A673 (cell line): Measurements from ENCODE around the gene IQGAP3. TPM values are rescaled to one million over a fixed set of nuclear protein-coding genes. Genes with fewer than 3 reads are reported as not detected.
A peak's percentile ranks its signal among the peaks of the same experiment; 100 is the strongest.
"Not testable (repeated sequence)": the region's sequence is repeated elsewhere in the genome, so short reads cannot be mapped to it uniquely, and the experiment has no call there.

ENCODE experiments used
- BruUV-seq: library from RNA; stranded (reverse); fragments of 400-500 nt; replicated peaks from 2 replicates; lab custom pipeline; 2021; lab: Mats Ljungman, UMichigan
- CTCF ChIA-PET: fragments of 300-600 bp; sonication (Branson Sonifier 250); formaldehyde crosslinking; loops from one replicate; lab custom pipeline; 2022; ENCODE audit warnings: antibody characterized with exemption; lab: Charles Lee
- POLR2A ChIA-PET: fragments of 300-600 bp; sonication (Branson Sonifier 250); formaldehyde crosslinking; loops from one replicate; lab custom pipeline; 2022; ENCODE audit warnings: antibody characterized with exemption; ENCODE audit not compliant: low non-redundant PET; lab: Charles Lee
- DNase-seq: peaks from one replicate; pipeline ENCODE4 v3.0.0-alpha.2; 2015; ENCODE audit warnings: low spot score
- H3K27ac ChIP-seq: fragments of 200-600 bp; sonication (generic); 2 replicates; pipeline ENCODE4 v1.5.1; 2016; ENCODE audit warnings: mixed run types, low read depth, mild to moderate bottlenecking, mixed read lengths, antibody characterized with exemption, low read length; ENCODE audit not compliant: poor library complexity, severe bottlenecking
- H3K27me3 ChIP-seq: fragments of 200-600 bp; sonication (generic); replicated peaks from 2 replicates; pipeline ENCODE4 v1.6.1; 2017; ENCODE audit warnings: mixed run types, low read depth, mild to moderate bottlenecking, mixed read lengths, antibody characterized with exemption, low read length; ENCODE audit not compliant: insufficient read depth, poor library complexity
- H3K36me3 ChIP-seq: fragments of 200-600 bp; sonication (generic); 2 replicates; pipeline ENCODE4 v1.6.1; 2016; ENCODE audit warnings: mixed run types, mild to moderate bottlenecking, mixed read lengths, antibody characterized with exemption, low read length; ENCODE audit not compliant: insufficient read depth, poor library complexity, severe bottlenecking
- H3K4me1 ChIP-seq: fragments of 200-600 bp; sonication (generic); 2 replicates; pipeline ENCODE4 v1.6.1; 2017; ENCODE audit warnings: mixed run types, mild to moderate bottlenecking, mixed read lengths, antibody characterized with exemption, low read length; ENCODE audit not compliant: insufficient read depth, poor library complexity, severe bottlenecking
- H3K4me3 ChIP-seq: fragments of 200-600 bp; sonication (generic); 2 replicates; pipeline ENCODE4 v1.5.1; 2016; ENCODE audit warnings: low read depth, mixed run types, mild to moderate bottlenecking, mixed read lengths, low read length; ENCODE audit not compliant: poor library complexity, severe bottlenecking
- H3K9me3 ChIP-seq: fragments of 200-600 bp; sonication (generic); 2 replicates; pipeline ENCODE4 v1.6.1; 2016; ENCODE audit warnings: mixed run types, low read depth, mild to moderate bottlenecking, mixed read lengths, antibody characterized with exemption, low read length; ENCODE audit not compliant: poor library complexity, severe bottlenecking
- CTCF ChIP-seq: fragments of 300-800, 200-600 bp; sonication (generic); conservative IDR thresholded peaks from 2 replicates; pipeline ENCODE4 v1.5.1; 2017; ENCODE audit warnings: low read depth, mild to moderate bottlenecking, antibody characterized with exemption, low read length, moderate library complexity, mixed read lengths
- EZH2 ChIP-seq: fragments of 200-600 bp; sonication (generic); IDR thresholded peaks from 2 replicates; pipeline ENCODE4 v1.6.1; 2017; ENCODE audit warnings: borderline replicate concordance, low read depth, mild to moderate bottlenecking, mixed read lengths, antibody characterized with exemption, low read length; ENCODE audit not compliant: poor library complexity, severe bottlenecking
- intact Hi-C: fragments of 100-400 bp; cut with micrococcal nuclease; formaldehyde crosslinking; loops from one replicate; pipeline ENCODE4 v1.10.0; 2022; ENCODE audit not compliant: unreplicated experiment
- total RNA-seq: library from RNA; stranded (reverse); gene quantifications from 2 replicates; pipeline ENCODE4 v1.2.3, GENCODE V29; 2021

The IQGAP3 gene
- total RNA-seq, 1 experiment from 2014 or later, result 37.5 TPM

GRCh38 chr1:156616463-156616862 lies 44.1 kb upstream of the IQGAP3 start:
- TF ChIP-seq CTCF, result no peak
- BruUV-seq, result no TSS peak
- H3K4me3 ChIP-seq, result no peak overlapping the region
- ChIA-PET POLR2A (no interaction called here), CTCF (no interaction called here)
- no peak overlapping the region for H3K27ac ChIP-seq
- intact Hi-C loops, result no loop called here
- peaks cover 4% of the 10 kb centered on the region for H3K4me1 ChIP-seq
- peak; percentile 58 for DNase-seq
- no peaks in the 10 kb centered on the region for H3K9me3 ChIP-seq
- H3K27me3 ChIP-seq, result peaks cover 20% of the 10 kb centered on the region
- H3K36me3 ChIP-seq, result no peaks in the 10 kb centered on the region

GRCh38 chr1:156615946-156616345 lies 43.6 kb upstream of the IQGAP3 start:
- no peaks in the 10 kb centered on the region for H3K36me3 ChIP-seq
- ChIA-PET POLR2A (no interaction called here), CTCF (no interaction called here)
- peaks cover 15% of the 10 kb centered on the region for H3K27me3 ChIP-seq
- TF ChIP-seq CTCF (no peak), EZH2 (no peak)
- H3K4me3 ChIP-seq, result no peak overlapping the region
- no peaks in the 10 kb centered on the region for H3K9me3 ChIP-seq
- peaks cover 4% of the 10 kb centered on the region for H3K4me1 ChIP-seq
- intact Hi-C loops, result no loop called here
- H3K27ac ChIP-seq, result no peak overlapping the region
- BruUV-seq, result no TSS peak
- no peak for DNase-seq

GRCh38 chr1:156612666-156613065 lies 40.3 kb upstream of the IQGAP3 start:
- TF ChIP-seq CTCF, result no peak
- TF ChIP-seq EZH2, result no peak
- H3K36me3 ChIP-seq, result no peaks in the 10 kb centered on the region
- intact Hi-C loops, result no loop called here
- POLR2A ChIA-PET, result no interaction called here
- H3K4me3 ChIP-seq, result no peak overlapping the region
- H3K27ac ChIP-seq, result no peak overlapping the region
- no peaks in the 10 kb centered on the region for H3K27me3 ChIP-seq
- no peak for DNase-seq
- no TSS peak for BruUV-seq
- peaks cover 4% of the 10 kb centered on the region for H3K4me1 ChIP-seq
- no peaks in the 10 kb centered on the region for H3K9me3 ChIP-seq
- CTCF ChIA-PET, result interaction anchor here (0.6 to 1.2 kb wide), 3 partner anchors 9 to 11 kb away, joined by 3 to 4 read pairs (median 4); no protein-coding TSS in a partner anchor

GRCh38 chr1:156610072-156610471 lies 37.7 kb upstream of the IQGAP3 start:
- DNase-seq, intact Hi-C loops, H3K4me3 ChIP-seq, H3K27ac ChIP-seq, H3K27me3 ChIP-seq, H3K4me1 ChIP-seq, CTCF ChIA-PET, POLR2A ChIA-PET, H3K9me3 ChIP-seq, BruUV-seq, H3K36me3 ChIP-seq: not testable (repeated sequence)
